ENCODE measurements around the gene TTC16. TPM values are rescaled to one million over a fixed set of nuclear protein-coding genes. Genes with fewer than 3 reads are reported as not detected.
"Not testable (repeated sequence)": the region's sequence is repeated elsewhere in the genome, so short reads cannot be mapped to it uniquely, and the experiment has no call there.

TTC16 gene
- polyA plus RNA-seq, 1 donor from 2014 or later, result 0.11 TPM

DNA sequence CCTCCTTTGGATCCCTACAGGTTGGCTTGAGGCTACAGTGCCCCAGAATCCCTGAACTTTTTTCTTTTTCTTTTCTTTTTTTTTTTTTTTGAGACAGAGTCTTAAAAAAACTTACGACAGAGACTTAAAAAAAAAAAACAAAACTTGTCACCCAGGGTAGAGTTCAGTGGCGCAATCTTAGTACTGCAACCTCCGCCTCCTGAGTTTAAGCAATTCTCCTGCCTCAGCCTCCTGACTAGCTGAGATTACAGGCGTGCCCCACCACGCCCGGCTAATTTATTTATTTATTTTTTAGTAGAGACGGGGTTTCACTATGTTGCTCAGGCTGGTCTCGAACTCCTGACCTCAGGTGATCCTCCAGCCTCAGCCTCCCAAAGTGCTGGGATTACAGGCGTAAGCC, 65.0 kb downstream of the TTC16 start:
- not testable (repeated sequence) for H4K20me1 ChIP-seq (ENCODE audit: insufficient read depth); H3K9ac ChIP-seq (ENCODE audit: low read length); H3K36me3 ChIP-seq (ENCODE audit: insufficient read depth, low read length); H3F3A ChIP-seq (ENCODE audit: insufficient read depth, low read length, poor library complexity, severe bottlenecking); H3K9me3 ChIP-seq (ENCODE audit: low read length); H3K27me3 ChIP-seq (ENCODE audit: insufficient read depth, low read depth, low read length); H3K4me2 ChIP-seq (ENCODE audit: low read length); H2AFZ ChIP-seq (ENCODE audit: low read depth, low read length); H3K27ac ChIP-seq (ENCODE audit: low read length); H3K4me3 ChIP-seq (ENCODE audit: low read length); H3K79me2 ChIP-seq (replicated peaks; ENCODE audit: insufficient read depth, low read length); H3K9me2 ChIP-seq (ENCODE audit: insufficient read depth, low read length)

Other genes with a start within 250 kb of the TTC16 start
- gene STXBP1, start 103.8 kb upstream of the TTC16 start, polyA plus RNA-seq, result 42.5 and 66.2 TPM in 2 replicates
- gene CFAP157, start 9.1 kb upstream of the TTC16 start, polyA plus RNA-seq, result 1.3 and 1.6 TPM in 2 replicates
- 20.0 and 21.9 TPM in 2 replicates for gene PTRH1, start 416 bp upstream of the TTC16 start, polyA plus RNA-seq
- gene TOR2A, start 19.2 kb downstream of the TTC16 start, polyA plus RNA-seq, result 54.1 and 59.7 TPM in 2 replicates
- 14.5 and 19.4 TPM in 2 replicates for gene SH2D3C, start 62.6 kb downstream of the TTC16 start, polyA plus RNA-seq
- 195 and 253 TPM in 2 replicates for gene CDK9, start 70.0 kb downstream of the TTC16 start, polyA plus RNA-seq
- gene FPGS, start 86.8 kb downstream of the TTC16 start, polyA plus RNA-seq, result 38.4 and 60.5 TPM in 2 replicates
- gene ENG, start 138.6 kb downstream of the TTC16 start, polyA plus RNA-seq, result 0.10 TPM in 1 of 2 replicates, not detected in the other
- 105 and 137 TPM in 2 replicates for gene AK1, start 161.6 kb downstream of the TTC16 start, polyA plus RNA-seq
- gene ST6GALNAC6, start 183.5 kb downstream of the TTC16 start, polyA plus RNA-seq, result 44.2 and 59.3 TPM in 2 replicates
- 4.8 and 5.9 TPM in 2 replicates for gene ST6GALNAC4, start 201.0 kb downstream of the TTC16 start, polyA plus RNA-seq
- gene PIP5KL1, start 214.7 kb downstream of the TTC16 start, polyA plus RNA-seq, result 3.4 and 5.2 TPM in 2 replicates
- 30.5 and 44.9 TPM in 2 replicates for gene DPM2, start 221.8 kb downstream of the TTC16 start, polyA plus RNA-seq

Measured in neural cell (in vitro differentiated cells).